ENCODE measurements around the gene AIFM2. TPM values are rescaled to one million over a fixed set of nuclear protein-coding genes. Genes with fewer than 3 reads are reported as not detected.
"Not testable (repeated sequence)": the region's sequence is repeated elsewhere in the genome, so short reads cannot be mapped to it uniquely, and the experiment has no call there.

The AIFM2 gene
- total RNA-seq, 8 experiments from 2014 or later, result 1.5 to 9.6 (median 4.2) TPM

DNA sequence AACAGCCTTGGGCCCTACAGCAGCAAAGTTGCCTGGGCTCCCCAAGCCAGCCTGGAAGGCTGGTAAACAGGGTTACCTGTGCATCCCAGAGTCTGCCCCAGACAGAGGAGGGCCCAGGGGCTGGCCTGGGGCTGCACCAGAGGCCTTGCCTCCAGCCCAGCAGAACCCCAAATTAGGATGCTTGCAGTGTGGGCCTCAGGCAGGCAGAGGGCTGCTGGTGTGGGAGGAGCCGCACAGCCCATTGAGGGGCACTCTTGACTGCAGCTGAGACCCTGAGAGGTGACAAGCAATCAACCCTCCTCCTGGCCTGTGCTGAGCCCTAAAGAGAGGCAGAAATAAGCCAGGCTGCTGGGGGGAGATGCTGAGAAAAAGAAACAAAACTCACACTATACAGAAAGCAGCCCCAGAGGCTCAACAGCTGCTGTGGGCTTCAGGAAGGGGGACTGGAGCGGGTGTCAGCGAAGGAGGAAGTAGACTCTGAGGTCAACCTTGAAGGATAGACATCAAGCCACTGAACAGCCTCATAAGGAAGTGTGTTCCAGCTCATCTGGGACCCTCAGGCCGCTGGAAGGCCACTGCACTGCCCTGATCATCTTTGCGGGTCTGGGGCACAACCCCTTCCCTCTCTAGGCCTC is 6.6 kb downstream of the AIFM2 start:
- peak in 1 of 8 experiments; percentile 18 for ATAC-seq (replicated peaks in 6 of 8)
- Histone ChIP-seq H3K4me1 (replicated peaks in 1 of 2) (no peaks in the 10 kb centered on the region), H3K4me3 (no peak overlapping the region), H3K27ac (no peak overlapping the region)
- 20 to 100% (median 78%) methylated on average over 1 to 3 of the region's 5 CpGs; no CpG with 5 or more reads in 6 of the 10 experiments for WGBS, 10 experiments
- in situ Hi-C loops (cut with MboI; ENCODE audit: low pct_unique_long_range_greater_than_20kb in 2 of 9, low sequenced_read_pairs in 9 of 9, unreplicated experiment in 9 of 9), result no loop called here

DNA sequence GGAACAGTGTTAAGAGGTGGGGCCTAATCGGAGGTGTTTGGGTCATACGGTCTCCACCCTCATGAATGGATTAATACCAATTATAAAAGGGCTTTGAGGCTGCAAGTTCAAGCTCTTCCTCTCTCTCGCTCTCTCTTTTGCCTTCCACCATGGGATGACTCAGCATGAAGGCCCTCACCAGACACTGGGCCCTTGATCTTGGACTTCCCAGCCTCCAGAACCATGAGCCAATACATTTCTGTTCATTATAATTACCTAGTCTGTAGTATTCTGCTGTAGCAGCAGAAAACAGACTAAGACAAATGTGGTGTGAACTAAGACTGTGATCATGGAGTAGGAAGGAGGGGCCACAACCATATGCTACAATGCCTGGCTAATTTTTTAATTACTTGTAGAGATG is 7.7 kb downstream of the AIFM2 start:
- Histone ChIP-seq H3K4me3 (no peak overlapping the region), H3K4me1 (replicated peaks in 1 of 2) (peaks cover under 1 to 1% of the 10 kb centered on the region in 2 donors), H3K27ac (no peak overlapping the region)
- in situ Hi-C loops (cut with MboI; ENCODE audit: low pct_unique_long_range_greater_than_20kb in 2 of 9, low sequenced_read_pairs in 9 of 9, unreplicated experiment in 9 of 9), result no loop called here
- no peak for ATAC-seq (replicated peaks in 6 of 8)
- 72 to 100% (median 100%) methylated on average over 1 to 3 of the region's 3 CpGs; no CpG with 5 or more reads in 5 of the 10 experiments for WGBS, 10 experiments

DNA sequence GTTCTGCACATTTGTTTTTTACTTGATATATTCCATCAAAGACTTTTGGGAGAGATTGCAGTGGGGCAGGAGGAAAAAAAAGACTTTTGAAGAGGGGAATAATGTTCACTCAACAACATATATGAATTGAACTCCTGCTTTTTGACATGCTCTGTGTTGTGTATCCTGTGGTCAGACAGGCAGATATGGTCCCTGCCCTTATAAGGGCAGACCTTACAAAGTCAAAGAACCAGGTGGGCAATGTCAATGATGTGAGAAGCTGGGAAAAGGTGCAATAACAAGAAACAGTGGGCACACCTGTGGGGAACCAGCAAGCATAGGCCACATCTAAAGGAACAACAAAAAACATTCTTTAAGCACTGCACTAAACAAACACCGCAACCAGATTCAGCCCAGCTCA is 8.2 kb downstream of the AIFM2 start:
- in situ Hi-C loops (cut with MboI; ENCODE audit: low pct_unique_long_range_greater_than_20kb in 2 of 9, low sequenced_read_pairs in 9 of 9, unreplicated experiment in 9 of 9), result no loop called here
- 83 to 100% (median 100%) methylated on average over 1 of the region's 1 CpG; no CpG with 5 or more reads in 7 of the 10 experiments for whole genome bisulfite sequencing, 10 experiments
- H3K4me1 ChIP-seq (replicated peaks in 1 of 2), result peaks cover 4 to 6% of the 10 kb centered on the region in 2 donors
- no peak for ATAC-seq (replicated peaks in 6 of 8)
- no peak overlapping the region for H3K27ac ChIP-seq
- no peak overlapping the region for H3K4me3 ChIP-seq

DNA sequence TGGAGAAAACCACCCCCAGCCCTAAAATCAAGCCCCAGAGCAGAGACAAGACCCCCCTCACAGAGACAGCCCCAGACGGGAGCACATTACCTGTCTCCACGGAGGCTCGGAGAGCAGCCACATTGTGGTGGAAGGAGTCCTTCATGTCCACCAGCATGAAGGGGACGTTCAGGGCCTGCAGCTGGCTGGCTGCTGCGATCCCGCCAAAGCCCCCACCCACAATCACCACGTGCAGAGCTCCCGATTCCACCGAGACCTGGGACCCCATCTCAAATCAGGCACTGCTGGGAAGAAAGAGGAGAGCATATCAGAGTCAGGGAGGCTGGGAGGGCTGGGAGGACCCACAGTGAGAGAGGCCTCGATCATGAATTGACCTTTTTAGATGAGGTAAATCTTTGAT is 8.8 kb downstream of the AIFM2 start:
- Histone ChIP-seq H3K4me1 (replicated peaks in 1 of 2) (peaks cover 4 to 8% of the 10 kb centered on the region in 2 donors), H3K4me3 (no peak overlapping the region), H3K27ac (no peak overlapping the region)
- in situ Hi-C loops (cut with MboI; ENCODE audit: low pct_unique_long_range_greater_than_20kb in 2 of 9, low sequenced_read_pairs in 9 of 9, unreplicated experiment in 9 of 9), result no loop called here
- 57% methylated on average over 1 of the region's 10 CpGs; no CpG with 5 or more reads in 9 of the 10 experiments for WGBS, 10 experiments
- ATAC-seq (replicated peaks in 6 of 8), result no peak

DNA sequence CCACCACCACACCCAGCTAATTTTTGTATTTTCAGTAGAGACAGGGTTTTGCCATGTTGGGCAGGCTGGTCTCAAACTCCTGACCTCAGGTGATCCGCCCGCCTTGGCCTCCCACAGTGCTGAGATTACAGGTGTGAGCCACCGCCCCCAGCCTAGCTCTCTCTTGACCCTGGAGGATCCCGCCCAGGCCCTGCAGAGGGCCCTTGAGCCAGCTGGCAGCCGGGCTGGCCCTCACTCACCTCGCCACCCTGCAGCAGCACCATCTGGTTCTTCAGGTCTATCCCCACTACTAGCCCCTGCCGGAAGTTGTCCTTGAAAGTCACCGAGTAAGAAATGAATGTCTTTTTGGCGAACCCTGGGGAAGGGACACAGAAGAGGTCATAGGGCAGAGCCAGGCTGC is 9.5 kb downstream of the AIFM2 start:
- WGBS, 10 experiments, result 60 to 100% (median 90%) methylated on average over 1 to 4 of the region's 9 CpGs; no CpG with 5 or more reads in 5 of the 10 experiments
- H3K4me3 ChIP-seq; H3K4me1 ChIP-seq (replicated peaks in 1 of 2); in situ Hi-C loops (cut with MboI; ENCODE audit: low pct_unique_long_range_greater_than_20kb in 2 of 9, low sequenced_read_pairs in 9 of 9, unreplicated experiment in 9 of 9); H3K27ac ChIP-seq; ATAC-seq (replicated peaks in 6 of 8): not testable (repeated sequence)

DNA sequence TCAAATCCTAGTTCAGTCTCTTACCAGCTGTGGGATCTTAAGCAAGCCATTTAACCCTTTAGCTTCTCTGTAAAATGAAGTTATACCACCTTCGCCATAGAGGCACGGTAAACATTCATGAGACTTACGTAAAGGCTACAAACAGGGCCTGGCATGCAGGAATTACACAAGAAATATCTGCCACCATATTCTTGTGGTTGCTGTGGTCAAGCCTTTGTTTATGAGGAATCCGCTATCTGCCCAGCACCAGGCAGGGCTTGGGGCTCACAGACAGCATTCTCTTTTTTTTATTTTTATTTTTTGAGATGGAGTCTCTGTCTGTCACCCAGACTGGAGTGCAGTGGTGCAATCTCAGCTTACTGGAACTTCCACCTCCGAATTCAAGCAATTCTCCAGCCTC is 9.9 kb downstream of the AIFM2 start:
- Histone ChIP-seq H3K4me3 (no peak overlapping the region), H3K27ac (no peak overlapping the region), H3K4me1 (replicated peaks in 1 of 2) (peaks cover 4 to 8% of the 10 kb centered on the region in 2 donors)
- no peak for ATAC-seq (replicated peaks in 6 of 8)
- 93 to 100% (median 100%) methylated on average over 1 to 5 of the region's 5 CpGs; no CpG with 5 or more reads in 2 of the 10 experiments for WGBS, 10 experiments
- in situ Hi-C loops (cut with MboI; ENCODE audit: low pct_unique_long_range_greater_than_20kb in 2 of 9, low sequenced_read_pairs in 9 of 9, unreplicated experiment in 9 of 9), result no loop called here

DNA sequence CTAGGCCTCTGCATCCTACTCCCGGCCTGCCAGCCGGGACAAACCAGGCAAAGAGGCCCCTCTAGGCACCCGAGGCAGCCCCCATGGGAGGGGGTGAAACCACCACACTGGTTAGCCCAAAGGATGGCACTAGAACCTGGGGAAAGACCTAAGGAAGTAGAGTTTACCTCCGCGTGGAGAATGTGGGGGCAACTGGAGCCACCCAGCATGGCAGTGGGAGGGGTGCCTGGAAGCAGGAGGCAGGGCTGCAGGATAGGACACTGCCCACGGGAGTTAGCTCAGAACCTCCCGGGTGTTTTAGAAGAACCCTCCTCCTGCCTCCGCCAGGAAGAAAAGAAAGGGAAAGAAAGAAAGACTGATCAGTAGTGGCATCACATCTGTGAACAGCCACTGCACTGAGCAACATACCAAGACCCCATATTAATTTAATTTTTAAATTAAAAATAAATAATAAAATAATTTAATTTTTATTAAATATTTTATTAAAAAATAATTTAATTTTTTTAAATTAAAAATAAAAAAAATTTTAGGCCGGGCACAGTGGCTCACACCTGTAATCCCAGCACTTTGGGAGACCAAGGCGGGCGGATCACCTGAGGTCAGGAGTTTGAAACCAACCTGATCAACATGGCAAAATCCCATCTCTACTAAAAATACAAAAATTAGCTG is 11.2 kb downstream of the AIFM2 start:
- H3K4me1 ChIP-seq (replicated peaks in 1 of 2), result peaks cover 4 to 8% of the 10 kb centered on the region in 2 donors

DNA sequence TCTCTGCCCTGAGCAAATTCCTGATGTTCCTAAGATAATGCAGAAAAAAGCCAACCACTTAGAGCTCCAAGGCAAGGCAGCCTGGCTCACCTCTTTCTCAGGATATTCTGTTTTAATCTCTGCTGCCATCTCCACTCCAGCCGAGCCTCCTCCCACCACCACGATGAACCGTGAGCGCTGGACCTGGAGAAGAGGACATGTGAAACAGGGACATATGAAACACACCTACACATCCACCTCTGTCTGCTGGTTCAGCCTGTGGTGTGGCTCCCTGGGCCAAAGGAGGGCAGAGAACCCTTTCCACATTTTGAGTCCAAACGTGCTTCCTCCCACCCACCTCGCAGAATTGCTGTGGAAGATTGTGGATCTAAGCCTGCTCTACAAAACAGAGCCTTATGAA is 12.2 kb downstream of the AIFM2 start:
- H3K27ac ChIP-seq, result no peak overlapping the region
- peaks cover 4 to 8% of the 10 kb centered on the region in 2 donors for H3K4me1 ChIP-seq (replicated peaks in 1 of 2)
- 86 to 100% (median 97%) methylated on average over 1 to 6 of the region's 6 CpGs; no CpG with 5 or more reads in 6 of the 10 experiments for WGBS, 10 experiments
- ATAC-seq (replicated peaks in 6 of 8), result no peak
- H3K4me3 ChIP-seq, result no peak overlapping the region
- in situ Hi-C loops (cut with MboI; ENCODE audit: low pct_unique_long_range_greater_than_20kb in 2 of 9, low sequenced_read_pairs in 9 of 9, unreplicated experiment in 9 of 9), result no loop called here

More for the DNA sequence above, 11.2 kb downstream of the AIFM2 start:
- H3K4me3 ChIP-seq, result no peak overlapping the region
- in situ Hi-C loops (cut with MboI; ENCODE audit: low pct_unique_long_range_greater_than_20kb in 2 of 9, low sequenced_read_pairs in 9 of 9, unreplicated experiment in 9 of 9), result no loop called here
- WGBS, 10 experiments, result 87 to 100% (median 91%) methylated on average over 3 to 9 of the region's 11 CpGs
- no peak overlapping the region for H3K27ac ChIP-seq
- no peak for ATAC-seq (replicated peaks in 6 of 8)

DNA sequence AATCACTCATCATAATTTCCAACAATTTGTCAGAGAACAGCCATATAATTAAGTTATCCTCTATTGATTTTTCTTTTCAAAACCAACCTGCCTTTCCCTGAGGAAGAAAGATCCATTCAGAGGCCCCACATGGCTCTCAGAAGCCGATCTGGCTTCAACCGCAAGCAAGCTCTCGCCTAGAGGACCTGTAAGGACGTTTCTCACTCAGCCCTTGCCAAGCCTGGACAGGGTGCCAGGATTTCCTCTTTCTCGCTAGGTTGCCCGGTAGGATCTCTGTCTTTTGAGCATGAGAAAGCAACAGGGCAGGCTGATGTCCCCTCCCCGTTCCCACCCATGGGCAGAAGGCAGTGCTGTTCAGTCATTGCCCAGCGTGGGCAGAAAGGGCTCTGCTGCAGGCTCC is 13.0 kb downstream of the AIFM2 start:
- Histone ChIP-seq H3K4me3 (no peak overlapping the region), H3K27ac (no peak overlapping the region), H3K4me1 (replicated peaks in 1 of 2) (peaks cover 4 to 8% of the 10 kb centered on the region in 2 donors)
- ATAC-seq (replicated peaks in 6 of 8), result peak in 1 of 8 experiments; percentile 42
- 52 to 85% (median 74%) methylated on average over 3 to 7 of the region's 8 CpGs; no CpG with 5 or more reads in 3 of the 10 experiments for WGBS, 10 experiments
- in situ Hi-C loops (cut with MboI; ENCODE audit: low pct_unique_long_range_greater_than_20kb in 2 of 9, low sequenced_read_pairs in 9 of 9, unreplicated experiment in 9 of 9), result no loop called here

DNA sequence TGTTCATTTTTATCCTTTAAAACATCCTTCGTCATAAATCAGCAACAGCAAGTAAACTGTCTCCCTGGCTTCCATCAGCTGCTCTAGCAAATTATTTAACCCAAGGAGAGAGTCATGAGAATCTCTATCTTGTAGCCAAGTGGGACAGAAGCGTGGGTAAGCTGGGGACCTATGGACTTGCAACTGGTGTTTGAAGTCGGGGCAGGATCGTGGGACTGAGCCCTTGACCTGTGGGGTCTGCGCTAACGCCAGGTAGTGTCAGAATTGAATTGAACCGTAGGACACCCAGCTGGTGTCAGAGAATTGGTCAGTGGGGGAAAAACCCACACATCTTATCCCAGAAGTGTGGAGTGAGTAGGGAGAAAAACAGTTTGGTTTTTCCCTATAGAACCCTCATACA is 13.4 kb downstream of the AIFM2 start:
- no peak overlapping the region for H3K4me3 ChIP-seq
- ATAC-seq (replicated peaks in 6 of 8), result no peak
- no peak overlapping the region for H3K27ac ChIP-seq
- peaks cover 4 to 8% of the 10 kb centered on the region in 2 donors for H3K4me1 ChIP-seq (replicated peaks in 1 of 2)
- 80 to 100% (median 90%) methylated on average over 1 to 5 of the region's 7 CpGs; no CpG with 5 or more reads in 3 of the 10 experiments for whole genome bisulfite sequencing, 10 experiments
- in situ Hi-C loops (cut with MboI; ENCODE audit: low pct_unique_long_range_greater_than_20kb in 2 of 9, low sequenced_read_pairs in 9 of 9, unreplicated experiment in 9 of 9), result no loop called here

DNA sequence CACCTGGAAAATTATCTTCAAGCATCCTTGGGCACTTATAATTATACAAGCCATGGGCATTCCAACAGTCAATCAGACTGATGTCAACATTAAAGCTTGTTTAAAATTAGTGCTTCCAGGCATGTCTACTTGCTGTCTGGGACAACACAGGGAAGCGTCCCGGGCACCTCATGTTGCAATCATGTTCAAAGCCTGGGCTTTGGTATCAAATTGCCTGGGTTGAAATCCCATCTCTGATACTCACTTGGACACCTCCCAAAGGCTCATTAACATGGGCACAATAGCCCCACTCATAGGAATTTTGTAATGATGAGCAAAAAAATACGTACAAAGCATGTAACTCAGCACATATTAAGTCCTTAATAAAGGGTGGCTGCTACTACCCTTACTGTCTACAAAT is 14.4 kb downstream of the AIFM2 start:
- Histone ChIP-seq H3K27ac (no peak overlapping the region), H3K4me1 (replicated peaks in 1 of 2) (peaks cover 4 to 8% of the 10 kb centered on the region in 2 donors), H3K4me3 (no peak overlapping the region)
- in situ Hi-C loops (cut with MboI; ENCODE audit: low pct_unique_long_range_greater_than_20kb in 2 of 9, low sequenced_read_pairs in 9 of 9, unreplicated experiment in 9 of 9), result no loop called here
- 52 to 100% (median 80%) methylated on average over 1 to 3 of the region's 3 CpGs; no CpG with 5 or more reads in 5 of the 10 experiments for WGBS, 10 experiments
- ATAC-seq (replicated peaks in 6 of 8), result peak in 1 of 8 experiments; percentile 16

DNA sequence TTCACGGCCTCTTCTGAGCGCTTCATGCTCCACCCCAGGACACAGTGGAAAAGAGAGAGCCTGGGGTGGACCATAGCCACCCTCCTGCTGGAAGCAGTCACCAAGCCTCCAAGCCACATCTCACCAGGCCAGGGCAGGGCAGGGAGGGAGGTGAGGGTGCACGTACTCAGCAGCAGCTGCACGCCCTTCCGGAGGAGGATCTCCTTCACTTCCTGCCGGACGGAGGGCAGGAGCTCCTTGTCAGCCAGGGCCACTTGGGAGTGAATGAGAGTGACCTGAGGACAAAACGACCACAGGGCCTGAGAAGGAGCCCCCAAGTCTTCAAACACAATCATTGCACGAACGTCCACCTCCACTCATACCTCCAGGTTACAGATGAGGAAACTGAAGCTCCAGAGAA is 15.0 kb downstream of the AIFM2 start:
- in situ Hi-C loops (cut with MboI; ENCODE audit: low pct_unique_long_range_greater_than_20kb in 2 of 9, low sequenced_read_pairs in 9 of 9, unreplicated experiment in 9 of 9), result no loop called here
- no peak for ATAC-seq (replicated peaks in 6 of 8)
- 40 to 93% (median 78%) methylated on average over 1 to 4 of the region's 10 CpGs; no CpG with 5 or more reads in 6 of the 10 experiments for WGBS, 10 experiments
- H3K4me3 ChIP-seq, result no peak overlapping the region
- H3K27ac ChIP-seq, result no peak overlapping the region
- H3K4me1 ChIP-seq (replicated peaks in 1 of 2), result peaks cover 4 to 8% of the 10 kb centered on the region in 2 donors

DNA sequence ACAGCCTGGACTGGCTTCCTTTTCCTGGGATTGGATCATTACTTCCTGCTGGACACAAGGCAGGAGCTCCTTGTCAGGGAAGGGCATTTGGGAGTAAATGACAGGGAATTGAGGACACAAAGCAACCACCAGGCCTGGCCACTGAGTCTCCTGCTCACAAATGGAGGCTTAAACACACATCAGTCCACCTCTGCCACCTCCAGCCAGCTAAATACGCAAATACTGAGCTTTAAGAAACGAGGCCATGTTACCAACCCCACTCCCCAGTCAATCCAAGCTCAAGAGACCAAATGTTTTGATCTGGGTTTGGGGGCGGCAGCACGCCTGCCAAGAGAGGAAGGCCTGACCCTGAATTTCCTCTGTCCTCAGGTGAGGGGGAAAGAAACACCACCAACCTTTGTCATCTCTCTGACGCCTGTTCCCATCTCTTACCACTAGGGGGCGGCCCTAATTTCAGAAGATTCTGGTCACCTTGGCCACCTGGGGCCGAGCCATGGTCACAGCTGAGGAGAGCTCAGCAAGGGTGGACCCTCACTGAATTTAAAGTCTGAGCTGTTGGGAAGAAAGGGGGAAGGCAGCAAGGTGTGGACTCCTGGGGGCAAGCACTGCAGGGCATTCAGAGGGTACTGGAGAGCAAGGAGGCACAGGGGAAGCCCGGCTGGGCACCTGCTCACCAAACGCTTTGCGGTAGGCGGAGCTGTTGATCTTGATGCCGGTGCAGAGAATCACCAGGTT is 16.5 kb downstream of the AIFM2 start:
- Histone ChIP-seq H3K4me1 (replicated peaks in 1 of 2) (peaks cover 4 to 8% of the 10 kb centered on the region in 2 donors), H3K27ac (no peak overlapping the region), H3K4me3 (no peak overlapping the region)
- 9 to 80% (median 59%) methylated on average over 3 to 6 of the region's 12 CpGs; no CpG with 5 or more reads in 2 of the 10 experiments for WGBS, 10 experiments
- in situ Hi-C loops (cut with MboI; ENCODE audit: low pct_unique_long_range_greater_than_20kb in 2 of 9, low sequenced_read_pairs in 9 of 9, unreplicated experiment in 9 of 9), result no loop called here
- ATAC-seq (replicated peaks in 6 of 8), result peak in 7 of 8 experiments; percentile 49 to 86 (median 58)

All from motor neuron (in vitro differentiated cells).